Activated naive CD4-positive, alpha-beta T cell treated with anti-CD3 and anti-CD28 coated beads, Interleukin-2, amount 50 U/mL, for 16 hours (primary cell): ENCODE data around the gene RASA4.
A peak's percentile ranks its signal among the peaks of the same experiment; 100 is the strongest.
"Not testable (repeated sequence)": the region's sequence is repeated elsewhere in the genome, so short reads cannot be mapped to it uniquely, and the experiment has no call there.

Experiments used
- DNase-seq: peaks from one replicate; pipeline ENCODE4 v3.0.0-alpha.2; 2020

The RASA4 gene

GRCh38 chr7:102616507-102617125, at the start of gene RASA4:
TSS of gene RASA4 (minus strand) at chr7:102616756. CDS start at chr7:102616689, 67 bp downstream.
- DNase-seq, result peak; percentile 29

- DNase-seq, result not testable (repeated sequence)
These were observed 48.2 kb upstream of the RASA4 start for GRCh38 chr7:102664765-102665164.

- DNase-seq, result not testable (repeated sequence)
These were observed 33.4 kb upstream of the RASA4 start, which contains the start of gene SPDYE2B for GRCh38 chr7:102649924-102650323. TSS of gene SPDYE2B (plus strand) at chr7:102650319. CDS start at chr7:102652349, 2,030 bp downstream.

DNA sequence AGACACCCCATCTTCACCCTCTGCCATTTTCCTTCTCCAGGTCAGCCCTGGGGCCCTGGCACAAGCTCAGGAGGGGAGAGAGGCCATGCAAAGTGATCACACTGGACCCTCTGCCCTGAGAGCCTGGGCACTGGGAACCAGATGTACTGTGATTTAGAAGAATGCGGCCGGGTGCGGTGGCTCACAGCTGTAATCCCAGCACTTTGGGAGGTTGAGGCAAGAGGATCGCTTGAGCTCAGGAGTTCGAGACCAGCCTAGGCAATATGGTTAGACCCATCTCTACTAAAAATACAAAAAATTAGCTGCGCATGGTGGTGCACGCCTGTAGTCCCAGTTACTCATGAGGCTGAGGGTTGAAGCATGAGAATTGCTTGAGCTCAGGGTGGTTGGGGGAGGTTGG, 31.3 kb upstream of the RASA4 start:
- not testable (repeated sequence) for DNase-seq

- DNase-seq, result not testable (repeated sequence)
These were observed 26.8 kb upstream of the RASA4 start for GRCh38 chr7:102643404-102643803.

- not testable (repeated sequence) for DNase-seq
These were observed 26.1 kb upstream of the RASA4 start, which contains the start of gene UPK3BL1 for GRCh38 chr7:102642691-102643090. TSS of gene UPK3BL1 (minus strand) at chr7:102642791. CDS start at chr7:102642741, 50 bp downstream.

DNA sequence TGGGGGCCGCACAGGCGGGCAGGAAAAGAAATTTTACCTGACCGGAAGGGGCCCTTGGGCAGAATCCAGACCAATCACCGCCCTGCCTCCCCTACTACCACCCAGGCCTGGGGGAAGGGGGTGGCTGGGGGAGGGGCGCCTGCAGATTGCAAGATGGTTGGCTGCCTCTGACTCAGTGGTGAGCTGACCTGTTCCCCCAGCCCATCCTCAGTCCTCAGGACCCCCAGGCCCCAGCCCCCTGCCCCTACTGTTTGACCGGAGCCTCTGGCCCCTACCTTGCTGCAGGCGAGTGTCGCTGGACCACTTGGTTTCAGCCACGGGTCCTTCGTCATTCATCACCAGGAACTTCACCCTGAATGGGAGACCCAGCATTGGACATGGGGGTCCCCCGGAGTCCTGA, 22.3 kb upstream of the RASA4 start:
- DNase-seq, result not testable (repeated sequence)

DNA sequence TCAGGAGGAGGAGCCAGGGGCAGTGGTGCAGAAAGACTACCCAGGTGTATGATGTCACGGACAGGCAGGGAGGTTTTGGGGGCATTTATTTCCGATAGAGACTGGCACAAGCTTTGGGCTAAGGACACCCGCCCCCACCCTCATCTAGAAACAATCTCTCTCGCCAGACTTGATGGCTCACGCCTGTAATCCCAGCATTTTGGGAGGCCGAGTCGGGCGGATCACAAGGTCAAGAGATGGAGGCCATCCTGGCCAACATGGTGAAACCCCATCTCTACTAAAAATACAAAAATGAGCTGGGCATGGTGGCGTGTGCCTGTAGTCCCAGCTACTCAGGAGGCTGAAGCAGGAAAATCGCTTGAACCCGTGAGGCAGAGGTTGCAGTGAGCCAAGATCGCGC, 20.4 kb upstream of the RASA4 start:
- DNase-seq, result not testable (repeated sequence)

GRCh38 chr7:102635354-102635753, 18.8 kb upstream of the RASA4 start:
- DNase-seq, result not testable (repeated sequence)

DNA sequence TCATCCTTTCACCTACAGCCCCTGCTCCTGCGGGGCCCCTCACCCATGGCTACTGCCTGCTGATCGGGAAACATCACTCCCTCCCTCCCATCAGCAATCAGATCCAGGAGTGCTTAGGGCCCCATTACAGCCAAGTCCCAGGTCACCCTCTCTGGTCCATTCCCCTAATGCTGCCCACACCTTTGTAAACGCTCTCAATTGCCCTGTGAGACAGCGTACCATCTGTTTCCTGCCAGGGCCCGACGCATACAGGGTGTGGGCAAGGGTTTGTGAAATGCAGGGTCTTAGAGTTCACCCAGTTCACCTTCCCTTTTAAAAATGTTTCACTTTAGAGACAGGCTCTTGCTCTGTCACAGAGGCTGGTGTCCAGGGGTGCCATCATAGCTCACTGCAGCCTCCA, 17.7 kb upstream of the RASA4 start:
- not testable (repeated sequence) for DNase-seq

DNA sequence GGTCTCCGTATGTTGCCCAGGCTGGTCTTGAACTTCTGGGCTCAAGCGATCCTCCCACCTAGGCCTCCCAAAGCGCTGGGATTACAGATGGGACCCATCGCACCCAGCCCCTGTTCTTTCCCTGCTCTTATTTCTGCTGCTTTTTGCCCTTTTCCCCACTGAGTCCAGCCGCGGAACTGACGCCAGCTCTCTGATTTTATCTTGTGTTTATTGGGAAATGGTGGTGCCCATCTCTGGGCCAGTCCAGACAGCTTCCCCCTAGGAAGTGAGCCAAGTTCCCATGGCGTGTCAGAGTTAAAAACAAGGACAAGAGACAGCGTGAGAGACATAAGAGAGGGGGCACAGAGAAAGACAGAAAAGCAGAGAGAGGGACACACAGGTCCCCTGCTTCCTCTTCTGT, 14.1 kb upstream of the RASA4 start:
- not testable (repeated sequence) for DNase-seq

DNA sequence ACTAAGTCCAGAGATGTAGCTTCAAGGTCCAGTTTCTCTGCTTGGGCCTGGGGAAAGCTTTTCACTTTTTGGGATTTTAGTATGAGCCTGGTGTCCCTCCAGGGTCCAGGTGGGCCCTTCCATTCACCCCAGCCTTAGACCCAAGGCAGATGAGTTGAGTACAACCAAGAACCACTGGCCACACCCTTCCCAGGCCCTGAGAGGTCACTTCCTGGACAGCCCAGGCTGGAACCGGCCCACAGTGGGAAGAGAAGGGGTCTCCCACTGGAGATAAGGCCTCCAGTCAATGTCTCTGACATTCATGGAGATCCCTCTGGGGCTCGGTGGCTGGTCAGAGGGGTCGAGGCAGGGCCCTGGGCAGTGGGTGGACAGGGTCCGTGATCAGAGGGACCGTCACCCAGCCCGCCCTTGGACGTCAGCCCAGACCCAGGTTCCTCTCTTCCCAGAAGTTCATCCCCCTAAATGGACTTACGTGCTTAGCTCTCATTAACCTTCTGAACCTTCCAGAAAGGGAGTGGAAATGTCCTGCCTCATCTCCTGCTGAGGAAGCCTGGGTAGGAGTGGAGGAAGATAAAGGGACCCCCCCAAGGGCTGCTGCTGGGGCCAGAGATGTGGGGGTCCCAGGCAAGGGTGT, 10.8 kb upstream of the RASA4 start:
- DNase-seq, result not testable (repeated sequence)

DNA sequence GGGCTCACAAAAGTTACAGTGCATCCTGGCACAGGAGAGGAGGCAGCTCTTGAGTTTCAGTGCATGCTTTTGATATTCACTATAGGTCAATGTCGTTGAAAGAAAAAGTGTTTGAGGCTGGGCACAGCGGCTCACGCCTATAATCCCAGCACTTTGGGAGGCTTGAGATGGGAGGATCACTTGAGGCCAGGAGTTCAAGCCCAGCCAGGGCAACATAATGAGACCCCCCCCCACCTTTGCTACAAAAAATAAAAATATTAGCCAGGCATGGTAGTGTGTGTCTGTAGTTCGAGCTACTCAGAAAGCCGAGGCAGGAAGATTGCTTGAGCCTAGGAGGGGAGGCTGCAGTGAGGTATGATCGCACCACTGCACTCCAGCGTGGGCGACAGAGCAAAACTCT, 1.6 kb upstream of the RASA4 start:
- DNase-seq, result not testable (repeated sequence)

DNA sequence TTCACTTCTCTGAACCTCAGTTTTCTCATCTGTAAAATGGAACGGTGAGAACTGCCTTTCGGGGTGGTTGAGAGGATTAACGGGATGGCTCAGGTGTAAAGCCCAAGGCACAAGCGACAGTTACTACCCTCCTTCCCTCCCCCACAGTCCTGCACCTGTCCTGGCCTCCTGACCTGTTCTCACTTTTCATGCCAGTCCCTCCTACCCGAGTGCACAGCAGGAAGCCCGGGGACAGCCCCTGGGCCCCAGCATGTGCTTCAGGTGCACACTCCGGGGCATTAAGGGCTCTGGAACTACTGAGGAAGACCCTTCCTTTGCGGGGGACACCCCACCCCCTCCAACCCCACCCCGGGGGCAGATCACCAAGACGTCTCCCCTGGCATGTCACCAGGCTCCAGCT, 626 bp downstream of the RASA4 start:
- not testable (repeated sequence) for DNase-seq

- not testable (repeated sequence) for DNase-seq
These were observed 1.7 kb downstream of the RASA4 start for GRCh38 chr7:102614873-102615272.

- not testable (repeated sequence) for DNase-seq
These were observed 2.2 kb downstream of the RASA4 start for GRCh38 chr7:102614346-102614697.

DNA sequence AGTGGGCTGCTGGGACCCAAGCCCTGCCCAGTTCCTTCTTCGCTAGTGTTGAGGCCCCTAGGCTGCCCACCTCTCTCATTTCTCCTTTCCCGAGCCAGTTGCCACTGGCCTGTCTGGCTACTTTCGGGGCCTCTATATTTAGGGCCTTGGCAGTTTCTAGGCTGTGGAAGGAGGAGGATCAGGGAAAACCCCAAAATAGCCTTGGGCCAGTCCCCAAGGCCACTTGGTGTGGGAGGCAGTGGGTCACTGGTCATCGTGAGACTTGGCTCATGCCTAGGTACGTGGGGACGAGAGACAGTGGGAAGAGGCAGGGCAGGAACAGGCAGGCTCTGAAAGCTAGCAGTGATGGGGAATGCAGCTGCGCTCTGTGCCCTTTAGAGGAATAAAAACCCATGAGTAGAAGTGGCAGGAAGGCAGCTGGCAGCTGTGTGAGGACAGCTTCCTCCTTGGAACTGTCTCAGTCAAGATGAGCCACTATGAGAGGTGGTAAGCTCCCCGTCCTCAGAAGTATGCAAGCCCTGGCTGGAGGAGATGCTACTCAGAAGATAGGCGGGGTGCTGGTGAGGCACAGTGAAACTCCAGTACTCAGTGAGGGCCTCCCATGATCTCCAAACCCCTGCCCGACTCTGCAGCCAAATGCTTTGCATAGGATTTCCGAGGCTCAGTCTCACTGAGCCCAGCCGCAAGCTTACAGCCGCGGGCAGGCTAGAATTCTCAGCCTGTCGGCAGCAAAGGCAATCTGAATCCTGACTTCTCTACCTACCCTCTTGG, 2.8 kb downstream of the RASA4 start:
- DNase-seq, result not testable (repeated sequence)

- DNase-seq, result not testable (repeated sequence)
These were observed 4.8 kb downstream of the RASA4 start for GRCh38 chr7:102611675-102612325.

DNA sequence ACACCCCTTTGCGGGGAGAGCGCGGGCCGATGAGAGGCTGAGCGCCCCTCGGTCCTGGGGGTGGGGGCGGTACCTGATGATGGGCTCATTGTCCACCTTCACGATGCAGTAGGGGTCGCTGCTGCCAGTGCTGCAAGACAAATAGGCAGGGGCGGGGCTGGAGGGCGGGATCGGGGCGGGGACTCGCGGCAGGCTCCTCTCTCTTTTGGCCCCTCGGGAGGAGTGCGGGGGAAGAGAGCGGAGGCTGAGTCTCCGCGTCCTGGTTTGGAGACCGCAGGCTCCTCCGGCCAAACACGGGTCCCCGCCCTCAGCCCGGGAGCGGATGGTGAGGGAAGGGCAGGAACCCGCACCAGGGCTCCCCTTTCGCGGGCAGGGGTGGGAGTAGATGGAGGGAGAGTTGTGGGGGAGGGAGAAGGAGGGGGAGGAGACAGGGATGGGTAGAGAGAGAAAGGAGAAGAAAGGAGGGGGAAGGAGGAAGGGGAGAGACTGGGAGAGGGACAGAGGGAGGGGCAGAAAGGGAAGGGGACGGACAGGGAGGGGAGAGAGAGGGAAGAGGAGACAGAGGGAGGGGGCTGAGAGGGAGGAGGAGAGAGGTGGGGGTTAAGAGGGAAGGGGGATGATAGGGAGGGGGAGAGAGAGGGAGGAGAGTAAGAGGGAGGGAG, 5.4 kb downstream of the RASA4 start:
- DNase-seq, result not testable (repeated sequence)

DNA sequence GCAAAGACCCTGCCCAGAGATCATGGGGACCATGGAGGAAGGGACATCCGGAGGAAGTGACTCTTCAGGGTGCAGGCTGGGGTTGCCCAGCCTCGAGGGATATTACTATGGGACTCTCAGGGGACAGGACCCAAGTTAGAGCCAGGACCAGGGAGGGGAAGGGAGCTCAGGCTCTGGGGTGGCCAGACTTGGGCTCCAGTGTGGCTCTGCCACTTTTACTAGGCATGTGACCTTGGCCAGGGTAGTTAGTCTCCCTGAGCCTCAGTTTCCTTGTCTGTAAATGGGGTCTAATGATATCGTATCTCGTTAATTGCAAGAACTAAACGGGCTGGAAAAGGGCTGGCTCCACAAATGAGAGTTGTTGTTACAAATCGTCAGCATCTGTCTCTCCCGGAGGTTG, 6.1 kb downstream of the RASA4 start:
- not testable (repeated sequence) for DNase-seq

- not testable (repeated sequence) for DNase-seq
These were observed 6.8 kb downstream of the RASA4 start for GRCh38 chr7:102609734-102610133.

DNA sequence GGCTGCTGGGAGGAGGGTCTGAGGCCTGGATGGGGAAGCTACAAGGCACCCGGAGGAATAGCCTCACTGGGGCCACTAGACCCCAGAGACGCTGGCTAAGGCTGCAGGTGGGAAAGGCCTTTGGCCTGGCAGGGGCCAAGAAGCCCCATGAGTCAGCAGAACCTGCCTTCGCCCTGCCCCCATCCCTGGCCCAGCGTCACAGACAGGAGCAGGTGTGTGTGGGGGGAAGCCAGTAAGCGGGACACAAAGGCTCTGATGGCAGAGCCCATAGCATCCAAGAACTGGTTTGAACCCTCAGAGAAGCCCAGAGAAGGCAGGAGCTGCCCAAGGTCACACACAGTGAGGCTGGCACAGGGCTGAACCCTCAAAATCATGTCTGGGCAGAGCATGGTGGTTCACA, 9.7 kb downstream of the RASA4 start:
- not testable (repeated sequence) for DNase-seq
